Stimulated activated CD4-positive, alpha-beta T cell treated with anti-CD3 and anti-CD28 coated beads, Interleukin-4, amount 100 ng/mL, for 4 hours (primary cell): Measurements from ENCODE around the gene LRRC8E.
A peak's percentile ranks its signal among the peaks of the same experiment; 100 is the strongest.
"Not testable (repeated sequence)": the region's sequence is repeated elsewhere in the genome, so short reads cannot be mapped to it uniquely, and the experiment has no call there.

Experiments
- DNase-seq, 2 experiments: peaks; one replicate each; pipeline ENCODE4 v3.0.0-alpha.2; 2020

LRRC8E gene

GRCh38 chr19:7888826-7889217 lies 512 bp downstream of the LRRC8E start:
- no peak for DNase-seq

- DNase-seq: not testable (repeated sequence)
Observed at GRCh38 chr19:7893362-7894101, 5.2 kb downstream of the LRRC8E start.

GRCh38 chr19:7894612-7895309 lies 6.5 kb downstream of the LRRC8E start:
- no peak for DNase-seq

- no peak for DNase-seq
Observed at GRCh38 chr19:7895565-7895964, 7.3 kb downstream of the LRRC8E start.

GRCh38 chr19:7897292-7897691 lies 9.0 kb downstream of the LRRC8E start:
- no peak for DNase-seq

GRCh38 chr19:7898967-7899366 lies 10.7 kb downstream of the LRRC8E start:
- DNase-seq: no peak

GRCh38 chr19:7899751-7900378 lies 11.6 kb downstream of the LRRC8E start:
- no peak for DNase-seq

GRCh38 chr19:7900401-7900870 lies 12.1 kb downstream of the LRRC8E start:
- DNase-seq: no peak

GRCh38 chr19:7900931-7901330 lies 12.6 kb downstream of the LRRC8E start:
- DNase-seq: no peak

GRCh38 chr19:7901337-7901736 lies 13.0 kb downstream of the LRRC8E start:
- no peak for DNase-seq

- no peak for DNase-seq
Observed at GRCh38 chr19:7902796-7903243, 14.5 kb downstream of the LRRC8E start.

- DNase-seq: peak; percentile 100
Observed at GRCh38 chr19:7903244-7904073, 15.1 kb downstream of the LRRC8E start, which contains the start of gene MAP2K7. MAP2K7 (plus strand) TSS chr19:7903877; CDS start chr19:7903945, 68 bp downstream.

GRCh38 chr19:7904074-7905020 lies 16.0 kb downstream of the LRRC8E start:
- no peak for DNase-seq

GRCh38 chr19:7905268-7905667 lies 17.0 kb downstream of the LRRC8E start:
- DNase-seq: no peak

GRCh38 chr19:7905859-7906258 lies 17.5 kb downstream of the LRRC8E start:
- no peak for DNase-seq

GRCh38 chr19:7907122-7907521 lies 18.8 kb downstream of the LRRC8E start:
- no peak for DNase-seq

- DNase-seq: no peak
Observed at GRCh38 chr19:7907544-7907943, 19.2 kb downstream of the LRRC8E start.

- no peak for DNase-seq
Observed at GRCh38 chr19:7908078-7908699, 19.9 kb downstream of the LRRC8E start.

- DNase-seq: no peak
Observed at GRCh38 chr19:7908742-7909461, 20.6 kb downstream of the LRRC8E start.

GRCh38 chr19:7909471-7910067 lies 21.3 kb downstream of the LRRC8E start:
- no peak for DNase-seq
